SK-N-SH (cell line): ENCODE measurements around the gene ZCCHC17.

Experiments
- GATA2 ChIP-seq: sonication (generic); formaldehyde crosslinking; IDR thresholded peaks from 2 replicates; pipeline ENCODE4 v1.5.0; 2020; ENCODE audit warnings: mild to moderate bottlenecking, missing genetic modification reagents
- RAD21 ChIP-seq: IDR thresholded peaks from 2 replicates; pipeline ENCODE4 v1.6.1; 2012; ENCODE audit warnings: mild to moderate bottlenecking, low read length
- TF ChIP-seq, protein P1 (sequence below): fragments of 200-600 bp; sonication (generic); IDR thresholded peaks from 2 replicates; pipeline ENCODE4 v1.6.1; 2017; ENCODE audit warnings: antibody characterized with exemption, mild to moderate bottlenecking, moderate library complexity

DNA sequence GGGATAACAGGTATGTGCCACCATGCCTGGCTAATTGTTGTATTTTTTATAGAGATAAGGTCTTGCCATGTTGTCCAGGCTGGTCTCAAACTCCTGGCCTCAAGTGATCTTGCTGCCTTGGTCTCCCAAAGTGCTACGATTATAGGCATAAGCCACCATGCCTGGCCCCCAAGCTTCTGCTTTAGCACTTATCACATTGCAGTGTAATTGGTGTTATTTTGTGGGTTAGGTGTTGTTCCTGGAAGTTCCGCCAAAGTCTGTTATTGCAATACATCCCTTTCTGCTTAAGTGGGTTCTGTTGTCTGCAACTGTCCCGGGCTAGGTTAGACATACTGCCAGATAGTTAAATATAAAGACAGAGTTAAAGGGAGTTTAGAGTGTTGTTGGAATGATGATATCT, 3.4 kb downstream of the ZCCHC17 start:
- TF ChIP-seq, protein P1, sequence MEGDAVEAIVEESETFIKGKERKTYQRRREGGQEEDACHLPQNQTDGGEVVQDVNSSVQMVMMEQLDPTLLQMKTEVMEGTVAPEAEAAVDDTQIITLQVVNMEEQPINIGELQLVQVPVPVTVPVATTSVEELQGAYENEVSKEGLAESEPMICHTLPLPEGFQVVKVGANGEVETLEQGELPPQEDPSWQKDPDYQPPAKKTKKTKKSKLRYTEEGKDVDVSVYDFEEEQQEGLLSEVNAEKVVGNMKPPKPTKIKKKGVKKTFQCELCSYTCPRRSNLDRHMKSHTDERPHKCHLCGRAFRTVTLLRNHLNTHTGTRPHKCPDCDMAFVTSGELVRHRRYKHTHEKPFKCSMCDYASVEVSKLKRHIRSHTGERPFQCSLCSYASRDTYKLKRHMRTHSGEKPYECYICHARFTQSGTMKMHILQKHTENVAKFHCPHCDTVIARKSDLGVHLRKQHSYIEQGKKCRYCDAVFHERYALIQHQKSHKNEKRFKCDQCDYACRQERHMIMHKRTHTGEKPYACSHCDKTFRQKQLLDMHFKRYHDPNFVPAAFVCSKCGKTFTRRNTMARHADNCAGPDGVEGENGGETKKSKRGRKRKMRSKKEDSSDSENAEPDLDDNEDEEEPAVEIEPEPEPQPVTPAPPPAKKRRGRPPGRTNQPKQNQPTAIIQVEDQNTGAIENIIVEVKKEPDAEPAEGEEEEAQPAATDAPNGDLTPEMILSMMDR: no peak
- no peak for TF ChIP-seq RAD21
- no peak for TF ChIP-seq GATA2 (CRISPR knock-in tag)
